WI38 (cell line): Measurements from ENCODE around the gene GOLGA6A.

Experiments
- H3K4me3 ChIP-seq: 2 replicates; pipeline ENCODE4 v1.5.1; 2011; ENCODE audit warnings: low read depth, mild to moderate bottlenecking, control low read depth, low read length
- TF ChIP-seq, protein P1 (sequence below): IDR thresholded peaks from 2 replicates; pipeline ENCODE4 v1.5.1; 2012; ENCODE audit warnings: low read depth, mild to moderate bottlenecking, control low read depth, low read length

The GOLGA6A gene

DNA sequence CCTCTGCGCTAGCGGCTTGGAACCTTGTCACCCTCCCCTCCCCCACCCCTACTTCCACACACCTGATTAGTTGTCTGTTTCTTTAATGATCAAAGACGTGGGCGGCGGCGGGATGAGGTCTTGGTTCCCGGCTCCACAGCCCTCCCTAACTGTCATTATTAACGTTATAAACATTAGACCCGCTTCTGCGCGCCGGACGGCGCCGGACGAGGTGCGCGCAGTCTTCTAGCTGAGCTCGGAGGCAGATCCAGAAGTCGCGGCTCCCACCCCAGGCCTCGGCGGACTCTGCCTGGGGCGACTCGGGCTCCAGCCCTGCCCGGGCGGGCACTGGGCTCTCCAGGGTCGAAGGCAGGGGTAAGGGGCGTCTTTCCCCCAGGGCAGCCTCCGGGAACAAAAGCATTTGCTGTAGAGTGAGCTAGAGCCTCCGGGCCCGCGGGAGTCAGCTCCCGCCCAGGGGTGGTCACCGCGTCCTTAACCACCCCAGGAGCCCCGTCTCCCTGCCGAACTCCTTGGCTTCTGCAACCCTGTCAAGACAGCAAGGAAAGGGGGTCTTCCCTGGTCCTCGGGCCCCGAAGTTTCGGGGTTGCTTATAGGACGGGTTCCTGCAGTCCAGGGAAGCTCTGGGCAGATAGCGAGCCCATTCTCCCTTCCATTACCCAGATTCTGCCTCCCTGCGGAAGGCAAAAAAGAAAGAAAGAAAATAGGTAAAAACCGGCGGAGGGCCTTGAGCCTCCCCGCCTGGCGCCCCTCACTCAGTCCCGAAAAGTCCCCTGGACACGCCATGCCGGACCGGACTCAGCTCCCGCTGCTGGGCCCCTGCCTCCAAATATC, 45.8 kb upstream of the GOLGA6A start:
- peak overlapping the region; percentile 40 for H3K4me3 ChIP-seq

DNA sequence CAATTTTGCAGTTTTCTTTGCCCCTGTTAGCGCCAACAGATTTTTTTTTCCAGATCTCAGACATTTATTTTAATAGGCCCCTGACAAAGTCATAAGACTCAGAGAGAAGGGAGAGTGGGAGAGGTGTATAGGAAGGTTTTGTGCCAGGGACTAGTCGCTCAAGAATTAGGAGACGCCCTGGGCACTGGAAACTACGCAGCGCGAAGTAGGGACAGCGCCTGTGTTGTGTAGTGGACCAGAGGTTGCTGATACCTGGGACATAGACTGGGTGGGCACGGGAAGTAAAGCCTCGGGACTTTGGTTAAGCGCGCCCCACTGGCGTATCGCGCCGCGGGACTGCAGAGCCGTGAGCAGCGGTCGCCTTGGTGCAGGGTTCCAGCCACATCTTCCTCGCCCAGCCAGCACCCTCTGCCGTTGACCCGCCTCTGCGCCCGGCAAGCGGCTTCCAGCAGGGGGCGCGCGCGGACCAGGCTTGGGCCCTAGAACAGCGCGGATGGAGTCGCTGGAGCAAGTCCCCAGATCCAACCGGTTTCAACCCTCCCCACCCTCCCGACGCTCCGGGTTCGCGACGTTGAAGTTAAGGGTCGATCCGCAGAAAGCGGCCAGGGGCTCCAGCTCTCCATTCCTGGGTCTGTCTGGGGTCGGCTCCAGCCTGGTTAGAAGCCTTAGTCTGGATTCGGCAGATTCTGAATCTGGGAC, 45.1 kb upstream of the GOLGA6A start:
- TF ChIP-seq, protein P1, sequence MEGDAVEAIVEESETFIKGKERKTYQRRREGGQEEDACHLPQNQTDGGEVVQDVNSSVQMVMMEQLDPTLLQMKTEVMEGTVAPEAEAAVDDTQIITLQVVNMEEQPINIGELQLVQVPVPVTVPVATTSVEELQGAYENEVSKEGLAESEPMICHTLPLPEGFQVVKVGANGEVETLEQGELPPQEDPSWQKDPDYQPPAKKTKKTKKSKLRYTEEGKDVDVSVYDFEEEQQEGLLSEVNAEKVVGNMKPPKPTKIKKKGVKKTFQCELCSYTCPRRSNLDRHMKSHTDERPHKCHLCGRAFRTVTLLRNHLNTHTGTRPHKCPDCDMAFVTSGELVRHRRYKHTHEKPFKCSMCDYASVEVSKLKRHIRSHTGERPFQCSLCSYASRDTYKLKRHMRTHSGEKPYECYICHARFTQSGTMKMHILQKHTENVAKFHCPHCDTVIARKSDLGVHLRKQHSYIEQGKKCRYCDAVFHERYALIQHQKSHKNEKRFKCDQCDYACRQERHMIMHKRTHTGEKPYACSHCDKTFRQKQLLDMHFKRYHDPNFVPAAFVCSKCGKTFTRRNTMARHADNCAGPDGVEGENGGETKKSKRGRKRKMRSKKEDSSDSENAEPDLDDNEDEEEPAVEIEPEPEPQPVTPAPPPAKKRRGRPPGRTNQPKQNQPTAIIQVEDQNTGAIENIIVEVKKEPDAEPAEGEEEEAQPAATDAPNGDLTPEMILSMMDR: peak; percentile 89
- H3K4me3 ChIP-seq: peak overlapping the region; percentile 40

More for the DNA sequence above, 45.8 kb upstream of the GOLGA6A start:
- TF ChIP-seq, protein P1: no peak

DNA sequence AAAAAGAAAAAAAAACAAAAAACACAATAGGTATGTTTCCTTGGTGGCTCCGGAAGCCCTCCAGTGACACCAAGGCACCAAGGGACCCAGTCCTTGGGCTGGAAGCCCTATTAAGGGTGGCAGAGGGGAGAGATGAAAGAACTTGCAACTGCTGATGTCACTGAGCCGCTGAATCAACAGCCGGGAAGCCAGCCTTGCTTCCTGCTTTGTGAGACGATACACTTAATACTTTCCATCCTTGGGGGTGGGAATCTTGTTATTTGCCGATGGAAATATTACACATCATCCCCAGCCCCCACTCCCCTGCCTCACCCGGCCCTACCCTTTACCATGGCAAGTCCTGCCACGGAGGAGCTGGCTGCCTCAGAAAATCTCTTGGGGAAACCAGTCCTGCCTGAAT, 42.4 kb upstream of the GOLGA6A start:
- TF ChIP-seq, protein P1: no peak
- H3K4me3 ChIP-seq: no peak overlapping the region

DNA sequence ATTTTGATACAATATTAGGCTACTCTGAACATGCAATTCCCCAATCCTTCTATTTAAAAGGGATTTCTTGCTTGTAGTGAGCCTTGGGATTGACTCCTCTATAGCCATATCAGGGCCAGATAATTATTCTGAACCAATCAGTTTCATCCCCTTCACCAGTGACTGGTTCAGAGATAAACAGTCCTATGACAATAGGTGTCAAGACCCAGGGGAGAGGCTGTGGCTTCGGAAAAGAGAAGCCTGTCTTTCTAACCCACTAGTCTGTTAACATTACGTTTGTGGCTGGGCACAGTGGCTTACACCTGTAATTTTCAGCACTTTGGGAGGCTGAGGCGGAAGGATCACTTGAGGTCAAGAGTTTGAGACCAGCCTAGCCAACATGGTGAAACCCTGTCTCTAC, 41.8 kb upstream of the GOLGA6A start:
- TF ChIP-seq, protein P1: no peak
- H3K4me3 ChIP-seq: no peak overlapping the region

DNA sequence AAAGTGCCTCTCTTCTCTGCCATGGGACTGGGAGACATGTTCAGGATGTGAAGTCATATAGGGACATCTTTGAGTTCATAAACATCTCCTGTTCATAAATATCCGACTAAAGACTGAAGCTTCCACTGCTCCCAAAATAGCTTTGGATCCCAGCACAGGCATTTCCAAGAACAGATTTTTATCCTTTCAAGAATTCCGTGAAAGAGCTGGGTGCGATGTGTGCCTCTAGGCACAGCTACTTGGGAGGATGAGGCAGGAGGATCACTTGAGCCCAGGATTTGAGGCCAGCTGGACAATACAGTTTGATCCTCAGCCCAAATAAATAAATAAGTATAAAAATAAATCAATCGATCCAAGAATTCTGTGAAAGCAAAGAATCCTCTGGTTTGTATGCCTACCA, 41.3 kb upstream of the GOLGA6A start:
- TF ChIP-seq, protein P1: no peak
- H3K4me3 ChIP-seq: no peak overlapping the region

DNA sequence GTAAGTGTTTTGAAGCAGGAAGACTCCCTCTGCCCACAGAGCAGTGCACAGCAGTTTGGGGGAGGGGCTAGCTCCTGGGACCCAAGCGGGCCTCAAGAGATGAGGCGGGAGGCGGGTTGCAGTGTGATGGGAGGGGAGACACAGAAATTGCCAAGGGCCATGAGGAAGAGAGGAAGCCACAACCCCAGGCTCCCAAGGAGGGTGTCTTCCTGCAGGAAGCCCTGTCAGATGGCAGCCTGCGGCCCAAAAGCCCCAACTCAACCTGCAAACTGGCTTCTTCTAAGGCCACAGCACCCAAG, 40.7 kb upstream of the GOLGA6A start:
- TF ChIP-seq, protein P1: no peak
- no peak overlapping the region for H3K4me3 ChIP-seq
